AG09319 (cell line): ENCODE results near the gene SNPH.

Experiments used
- DNase-seq: peaks from one replicate; pipeline ENCODE4 v3.0.0-alpha.2; 2010; ENCODE audit warnings: low read depth; ENCODE audit errors: extremely low read depth
- TF ChIP-seq, protein P1 (sequence below): IDR thresholded peaks from 2 replicates; pipeline ENCODE4 v1.5.1; 2011; ENCODE audit warnings: low read depth, mild to moderate bottlenecking, inconsistent platforms, low read length, moderate library complexity

The SNPH gene

DNA sequence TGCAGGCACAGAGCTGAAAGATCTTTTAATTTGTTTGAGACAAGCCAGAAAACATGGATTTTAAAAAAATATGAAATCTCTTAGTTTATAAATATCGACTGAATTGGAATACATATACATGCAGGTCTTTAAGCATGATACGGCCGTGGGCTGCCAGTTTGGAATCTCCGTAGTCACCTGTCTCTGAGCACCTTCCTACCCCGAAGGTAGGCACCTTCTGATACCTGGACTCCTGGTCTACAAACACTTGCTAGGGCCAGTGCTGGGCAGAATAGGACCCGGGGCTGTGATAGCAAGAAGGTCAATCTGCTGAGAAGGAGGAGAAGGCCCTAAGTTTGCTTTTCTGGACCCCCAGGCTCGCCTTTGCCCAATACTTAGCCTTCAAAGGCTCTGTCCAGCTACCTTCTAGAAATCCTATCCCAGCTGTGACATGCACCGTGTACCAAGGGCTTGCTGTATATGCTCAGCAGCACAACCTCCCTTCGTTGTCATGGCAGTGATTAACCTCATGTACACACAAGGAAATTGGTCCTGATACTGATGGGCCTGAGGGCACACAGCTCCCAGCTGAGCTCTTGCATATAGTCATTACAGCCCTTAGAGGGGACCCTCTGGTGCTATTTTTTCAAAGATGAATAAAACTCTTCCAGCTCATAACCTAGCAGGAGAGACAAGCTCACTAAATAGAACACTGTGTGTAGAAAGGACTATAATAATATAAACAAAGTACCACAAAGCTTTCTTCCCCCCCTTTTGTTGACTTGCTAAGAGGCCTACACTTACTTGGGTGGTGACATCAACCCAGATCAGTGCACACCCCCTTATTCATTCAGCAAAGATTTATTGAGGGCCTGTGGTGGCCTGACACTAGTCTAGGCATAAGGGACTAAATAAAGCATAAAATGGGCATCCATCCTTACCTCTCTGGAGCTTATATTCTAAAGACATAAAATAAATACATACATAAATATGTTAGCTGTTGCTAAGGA, 17.7 kb downstream of the SNPH start:
- TF ChIP-seq, protein P1, sequence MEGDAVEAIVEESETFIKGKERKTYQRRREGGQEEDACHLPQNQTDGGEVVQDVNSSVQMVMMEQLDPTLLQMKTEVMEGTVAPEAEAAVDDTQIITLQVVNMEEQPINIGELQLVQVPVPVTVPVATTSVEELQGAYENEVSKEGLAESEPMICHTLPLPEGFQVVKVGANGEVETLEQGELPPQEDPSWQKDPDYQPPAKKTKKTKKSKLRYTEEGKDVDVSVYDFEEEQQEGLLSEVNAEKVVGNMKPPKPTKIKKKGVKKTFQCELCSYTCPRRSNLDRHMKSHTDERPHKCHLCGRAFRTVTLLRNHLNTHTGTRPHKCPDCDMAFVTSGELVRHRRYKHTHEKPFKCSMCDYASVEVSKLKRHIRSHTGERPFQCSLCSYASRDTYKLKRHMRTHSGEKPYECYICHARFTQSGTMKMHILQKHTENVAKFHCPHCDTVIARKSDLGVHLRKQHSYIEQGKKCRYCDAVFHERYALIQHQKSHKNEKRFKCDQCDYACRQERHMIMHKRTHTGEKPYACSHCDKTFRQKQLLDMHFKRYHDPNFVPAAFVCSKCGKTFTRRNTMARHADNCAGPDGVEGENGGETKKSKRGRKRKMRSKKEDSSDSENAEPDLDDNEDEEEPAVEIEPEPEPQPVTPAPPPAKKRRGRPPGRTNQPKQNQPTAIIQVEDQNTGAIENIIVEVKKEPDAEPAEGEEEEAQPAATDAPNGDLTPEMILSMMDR: no peak
- no peak for DNase-seq

DNA sequence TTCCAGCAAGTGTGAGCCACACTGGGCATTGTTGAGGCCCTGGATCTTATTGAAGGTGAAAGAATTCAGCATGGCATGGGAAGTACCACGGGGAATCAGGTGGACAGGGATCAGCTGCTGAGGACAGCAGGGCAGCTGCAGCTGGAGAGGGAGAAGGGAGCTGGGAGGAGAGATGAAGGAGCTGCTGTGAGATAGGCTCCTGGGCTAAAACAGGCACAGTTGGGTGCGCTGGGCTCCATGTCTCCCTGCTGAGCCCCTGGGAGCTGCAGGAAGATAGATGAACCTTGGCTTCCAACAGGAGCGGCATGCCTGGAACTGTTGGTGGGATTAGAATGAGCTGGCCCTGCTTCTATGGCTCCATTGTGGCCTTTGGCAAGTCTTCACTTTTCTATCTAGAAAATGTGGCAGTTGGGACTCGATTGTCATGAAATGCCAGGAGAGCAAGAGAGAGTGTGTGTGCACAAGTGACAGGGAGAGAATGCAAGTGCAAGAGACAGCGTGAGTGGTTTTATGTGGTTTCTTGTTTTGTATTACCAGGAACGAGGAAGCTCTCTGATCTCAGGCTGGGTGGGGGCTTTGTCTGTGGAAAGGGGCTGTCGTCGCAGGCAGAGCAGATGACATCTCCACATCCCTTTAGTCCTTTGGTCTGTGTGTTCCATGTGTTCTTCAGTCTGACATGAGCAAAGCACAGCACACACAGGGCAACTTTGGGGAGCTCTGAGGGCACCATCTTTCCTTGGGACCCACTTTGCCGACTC, 20.4 kb downstream of the SNPH start:
- DNase-seq: no peak
- TF ChIP-seq, protein P1: no peak

DNA sequence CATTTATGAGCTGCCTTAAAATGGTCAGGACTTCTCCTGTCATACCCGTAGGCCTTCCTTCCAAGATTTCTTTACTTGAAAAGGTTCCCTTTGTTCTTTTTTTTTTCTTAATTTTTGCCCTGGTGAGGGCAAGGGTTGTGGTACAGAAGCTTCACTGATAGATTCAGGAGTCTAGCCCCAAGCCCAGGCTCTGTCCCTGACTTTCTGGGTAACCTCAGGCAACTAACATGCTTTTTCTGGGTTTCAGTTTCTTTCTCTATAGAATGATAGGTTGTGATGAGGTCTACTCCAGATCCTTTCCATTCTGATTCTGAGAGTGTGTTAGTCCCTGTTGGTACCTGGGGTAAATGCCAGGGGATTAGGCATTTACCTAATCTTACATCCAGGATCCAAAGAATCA, 21.2 kb downstream of the SNPH start:
- TF ChIP-seq, protein P1: no peak
- no peak for DNase-seq

DNA sequence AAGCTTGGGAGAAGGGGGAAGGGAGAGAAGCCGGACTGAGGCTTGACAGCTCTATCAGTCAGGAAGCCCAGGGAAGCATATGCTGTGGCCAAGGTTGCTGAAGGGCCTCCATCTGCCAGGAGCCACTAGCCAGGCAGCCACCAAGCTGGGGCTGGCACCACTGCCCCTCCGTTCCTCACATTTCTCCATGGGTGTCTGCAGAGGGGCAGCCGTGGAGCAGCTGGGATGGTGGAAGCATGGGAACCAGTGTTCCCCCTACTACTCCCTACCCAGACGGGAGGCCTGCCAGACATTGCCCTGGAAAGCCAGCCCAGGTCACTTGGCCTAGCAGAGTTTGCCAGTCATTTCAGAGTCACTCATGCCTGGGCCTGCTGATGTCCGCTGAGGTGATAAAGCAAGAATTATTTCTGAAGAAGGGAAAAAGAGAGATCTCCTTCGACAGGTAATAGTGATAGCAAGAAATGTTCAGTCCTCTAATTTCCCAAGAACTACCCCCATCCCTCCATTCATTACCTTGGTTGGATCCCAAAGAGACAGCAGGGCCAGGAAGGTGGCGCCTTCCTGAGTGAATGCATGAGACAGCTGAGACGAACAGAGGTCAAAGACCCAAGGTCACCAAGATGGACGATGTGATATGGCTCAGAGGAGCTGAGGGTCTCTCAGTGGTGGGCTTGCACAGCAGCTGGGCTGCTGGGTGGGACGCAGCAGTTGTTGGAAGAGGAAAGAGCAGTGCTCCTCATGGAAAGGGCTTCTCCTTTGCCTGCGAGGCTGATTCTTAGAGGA, 21.9 kb downstream of the SNPH start:
- no peak for DNase-seq
- TF ChIP-seq, protein P1: no peak

DNA sequence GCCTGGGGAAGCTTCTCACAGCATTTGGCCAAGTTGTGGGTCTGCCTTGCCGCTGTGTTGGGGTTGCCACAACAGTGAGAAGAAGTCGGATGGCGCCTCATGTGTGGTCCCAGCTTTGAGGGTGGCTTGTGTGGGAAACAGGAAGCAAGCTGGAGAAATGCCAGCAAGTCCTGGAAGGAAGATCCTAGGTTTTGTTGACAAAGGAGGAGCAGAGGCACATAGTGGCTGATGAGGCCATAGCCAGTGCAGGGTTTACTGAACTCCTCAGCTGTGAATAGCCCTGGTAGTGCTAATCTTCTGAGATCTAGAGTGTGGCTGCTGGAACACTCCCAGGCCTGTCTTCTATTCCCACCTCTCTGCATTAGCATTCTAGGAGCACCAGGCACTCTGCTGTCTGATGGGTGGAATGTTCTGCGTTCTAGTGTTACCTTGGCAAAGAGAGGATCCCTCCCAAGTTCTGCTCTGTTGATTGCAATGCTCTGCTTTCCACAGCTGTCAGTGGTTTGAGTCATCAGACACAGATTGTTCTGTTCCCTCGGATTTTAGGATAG, 25.2 kb downstream of the SNPH start:
- TF ChIP-seq, protein P1: no peak
- DNase-seq: no peak

DNA sequence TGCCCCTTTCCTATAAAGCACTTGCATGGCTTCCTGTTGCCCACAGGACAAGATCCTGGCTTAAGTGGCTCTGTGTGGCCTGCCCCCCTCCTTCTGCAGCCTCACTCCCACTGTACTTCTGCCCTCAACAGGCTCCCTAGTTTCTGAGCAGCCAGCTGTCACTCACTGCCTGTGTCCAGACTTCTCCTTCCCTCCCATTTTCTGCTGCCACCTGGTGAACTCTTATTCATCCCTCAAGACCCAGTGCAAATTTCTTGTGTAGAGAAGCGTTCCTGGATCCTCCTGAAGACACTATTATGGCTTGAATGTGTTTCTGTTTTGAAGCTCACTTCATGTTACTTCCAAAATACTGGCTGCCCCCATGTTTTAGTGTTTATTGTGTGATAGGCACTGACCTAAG, 26.5 kb downstream of the SNPH start:
- TF ChIP-seq, protein P1: no peak
- DNase-seq: no peak
